ENCODE results near the gene FOXQ1.

DNA sequence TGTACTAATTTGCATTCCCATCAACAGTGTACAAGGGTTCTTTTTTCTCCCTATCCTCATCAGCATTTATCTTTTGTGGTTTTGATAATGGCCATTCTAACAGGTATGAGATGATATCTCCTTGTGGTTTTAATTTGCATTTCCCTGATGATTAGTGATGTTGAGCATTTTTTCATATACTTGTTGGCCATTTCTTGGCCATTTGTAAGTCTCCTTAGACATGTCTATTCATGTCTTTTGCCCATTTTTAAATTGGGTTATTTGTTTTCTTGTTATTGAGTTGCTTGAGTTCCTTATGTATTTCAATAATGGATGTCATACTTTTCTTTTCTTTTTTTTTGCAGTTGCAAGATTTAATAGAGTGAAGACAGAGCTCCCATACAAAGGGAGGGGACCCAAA is 17.8 kb downstream of the FOXQ1 start:
- TF ChIP-seq, protein P1, sequence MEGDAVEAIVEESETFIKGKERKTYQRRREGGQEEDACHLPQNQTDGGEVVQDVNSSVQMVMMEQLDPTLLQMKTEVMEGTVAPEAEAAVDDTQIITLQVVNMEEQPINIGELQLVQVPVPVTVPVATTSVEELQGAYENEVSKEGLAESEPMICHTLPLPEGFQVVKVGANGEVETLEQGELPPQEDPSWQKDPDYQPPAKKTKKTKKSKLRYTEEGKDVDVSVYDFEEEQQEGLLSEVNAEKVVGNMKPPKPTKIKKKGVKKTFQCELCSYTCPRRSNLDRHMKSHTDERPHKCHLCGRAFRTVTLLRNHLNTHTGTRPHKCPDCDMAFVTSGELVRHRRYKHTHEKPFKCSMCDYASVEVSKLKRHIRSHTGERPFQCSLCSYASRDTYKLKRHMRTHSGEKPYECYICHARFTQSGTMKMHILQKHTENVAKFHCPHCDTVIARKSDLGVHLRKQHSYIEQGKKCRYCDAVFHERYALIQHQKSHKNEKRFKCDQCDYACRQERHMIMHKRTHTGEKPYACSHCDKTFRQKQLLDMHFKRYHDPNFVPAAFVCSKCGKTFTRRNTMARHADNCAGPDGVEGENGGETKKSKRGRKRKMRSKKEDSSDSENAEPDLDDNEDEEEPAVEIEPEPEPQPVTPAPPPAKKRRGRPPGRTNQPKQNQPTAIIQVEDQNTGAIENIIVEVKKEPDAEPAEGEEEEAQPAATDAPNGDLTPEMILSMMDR (IDR thresholded peaks at IDR 0.05 in 4 of 5, conservative IDR thresholded peaks at IDR 0.05 in 1 of 5): no peak
- TF ChIP-seq POLR2A (IDR thresholded peaks at IDR 0.05): no peak

Measured in gastrocnemius medialis (tissue), 4 donors.